HepG2 (cell line): ENCODE measurements around the gene CPXM1. TPM values are rescaled to one million over a fixed set of nuclear protein-coding genes. Genes with fewer than 3 reads are reported as not detected.

Source experiments
- FOXA1 ChIP-seq, 2 experiments: fragments of 450-650 bp in 1 of 2; sonication (generic) in 1 of 2; formaldehyde crosslinking in 1 of 2; IDR thresholded peaks; 2 replicates each; pipeline versions ENCODE4 v1.4.0 to v1.6.1; 2016 to 2020; ENCODE audit warnings: missing genetic modification reagents in 1 of 2
- JUND ChIP-seq: sonication (generic); formaldehyde crosslinking; IDR thresholded peaks from 2 replicates; pipeline ENCODE4 v1.8.0; 2022; ENCODE audit warnings: mild to moderate bottlenecking, missing genetic modification reagents
- LBX2 ChIP-seq: sonication (generic); formaldehyde crosslinking; IDR thresholded peaks from 2 replicates; pipeline ENCODE4 v1.5.0; 2020; ENCODE audit warnings: missing genetic modification reagents, mild to moderate bottlenecking, borderline replicate concordance
- MYC ChIP-seq: sonication (generic); formaldehyde crosslinking; IDR thresholded peaks from 2 replicates; pipeline ENCODE4 v1.9.0; 2021; ENCODE audit warnings: missing genetic modification reagents, borderline replicate concordance
- NR2F1 ChIP-seq, 2 experiments: fragments of 450-650 bp in 1 of 2; formaldehyde crosslinking in 1 of 2; IDR thresholded peaks; 2 replicates each; pipeline versions ENCODE4 v1.5.0 to v1.6.1; 2016 to 2020; ENCODE audit warnings: mild to moderate bottlenecking in 1 of 2, missing compliant biosample characterization in 1 of 2, missing genetic modification reagents in 1 of 2, moderate library complexity in 1 of 2
- PCBP1 ChIP-seq: fragments of 200-400 bp; formaldehyde crosslinking; IDR thresholded peaks from 2 replicates; pipeline ENCODE4 v1.6.1; 2017; ENCODE audit warnings: mild to moderate bottlenecking, low read depth, low read length, borderline replicate concordance
- POLR2A ChIP-seq, 2 experiments: IDR thresholded peaks; 2 replicates each; pipeline ENCODE4 v1.6.1; 2011; ENCODE audit warnings: low read depth in 2 of 2, low read length in 2 of 2, mild to moderate bottlenecking in 1 of 2, moderate library complexity in 1 of 2; ENCODE audit not compliant: insufficient read depth in 1 of 2
- PPARG ChIP-seq: conservative IDR thresholded peaks from 2 replicates; pipeline ENCODE4 v1.6.1; 2016; ENCODE audit warnings: missing biosample characterization, missing genetic modification reagents
- SMARCC2 ChIP-seq: fragments of 450-650 bp; IDR thresholded peaks from 2 replicates; pipeline ENCODE4 v1.6.1; 2017; ENCODE audit warnings: antibody characterized with exemption, mild to moderate bottlenecking
- SMC3 ChIP-seq: IDR thresholded peaks from 2 replicates; pipeline ENCODE4 v1.6.1; 2011; ENCODE audit warnings: low read length, improper control_type of control experiment
- THRA ChIP-seq: sonication (generic); formaldehyde crosslinking; IDR thresholded peaks from 2 replicates; pipeline ENCODE4 v1.4.0; 2020; ENCODE audit warnings: missing genetic modification reagents, borderline replicate concordance
- ZNF362 ChIP-seq: sonication (generic); formaldehyde crosslinking; IDR thresholded peaks from 2 replicates; pipeline ENCODE4 v1.4.0; 2020; ENCODE audit warnings: missing genetic modification reagents, mild to moderate bottlenecking, borderline replicate concordance
- ZNF558 ChIP-seq: sonication (generic); formaldehyde crosslinking; IDR thresholded peaks from 2 replicates; pipeline ENCODE4 v1.9.0; 2022; ENCODE audit warnings: mild to moderate bottlenecking, missing genetic modification reagents, borderline replicate concordance
- ZNF747 ChIP-seq: sonication (generic); formaldehyde crosslinking; IDR thresholded peaks from 2 replicates; pipeline ENCODE4 v1.8.1; 2023; ENCODE audit warnings: missing genetic modification reagents, mild to moderate bottlenecking, borderline replicate concordance
- ZNF780A ChIP-seq: sonication (generic); formaldehyde crosslinking; IDR thresholded peaks from 2 replicates; pipeline ENCODE4 v1.8.0; 2022; ENCODE audit warnings: mild to moderate bottlenecking, missing genetic modification reagents, moderate library complexity
- ZUFSP ChIP-seq: sonication (generic); formaldehyde crosslinking; IDR thresholded peaks from 2 replicates; pipeline ENCODE4 v1.9.0; 2021; ENCODE audit warnings: missing genetic modification reagents, mild to moderate bottlenecking, borderline replicate concordance
- polyA plus RNA-seq, 8 experiments: library from polyadenylated mRNA; depleted of rRNA in 3 of 8; stranded (reverse) in 7 of 8; unstranded in 1 of 8; fragments of >200 nt; fragmentation: Illumina TruSeq in 4 of 8; extraction: Trizol in 4 of 8; gene quantifications; 2 replicates each; pipeline versions ENCODE4 v1.2.1 to v1.2.3, GENCODE V29; 2011 to 2016; ENCODE audit warnings: low read depth in 4 of 8, missing spikeins in 1 of 8, mixed read lengths in 1 of 8; ENCODE audit not compliant: insufficient read depth in 1 of 8
- total RNA-seq, 5 experiments: library from RNA; depleted of rRNA; stranded (reverse); fragments of >200 nt; fragmentation: Illumina TruSeq; extraction: Trizol; gene quantifications; 2 replicates each; pipeline ENCODE4 v1.2.3, GENCODE V29; 2016; ENCODE audit warnings: low read depth in 1 of 5
- TF ChIP-seq, protein P1 (sequence below): fragments of 450-650 bp; IDR thresholded peaks from 2 replicates; pipeline ENCODE4 v1.6.1; 2016
- TF ChIP-seq, protein P2 (sequence below): sonication (generic); formaldehyde crosslinking; IDR thresholded peaks from 2 replicates; pipeline ENCODE4 v1.4.0; 2020; ENCODE audit warnings: mild to moderate bottlenecking, missing genetic modification reagents, borderline replicate concordance

CPXM1 gene
- total and polyA plus RNA-seq, 2 of the 13 experiments (the other 11 are each of a cell fraction or from before 2014, with no cell fraction given) = 0.07 TPM; not detected in 1

DNA sequence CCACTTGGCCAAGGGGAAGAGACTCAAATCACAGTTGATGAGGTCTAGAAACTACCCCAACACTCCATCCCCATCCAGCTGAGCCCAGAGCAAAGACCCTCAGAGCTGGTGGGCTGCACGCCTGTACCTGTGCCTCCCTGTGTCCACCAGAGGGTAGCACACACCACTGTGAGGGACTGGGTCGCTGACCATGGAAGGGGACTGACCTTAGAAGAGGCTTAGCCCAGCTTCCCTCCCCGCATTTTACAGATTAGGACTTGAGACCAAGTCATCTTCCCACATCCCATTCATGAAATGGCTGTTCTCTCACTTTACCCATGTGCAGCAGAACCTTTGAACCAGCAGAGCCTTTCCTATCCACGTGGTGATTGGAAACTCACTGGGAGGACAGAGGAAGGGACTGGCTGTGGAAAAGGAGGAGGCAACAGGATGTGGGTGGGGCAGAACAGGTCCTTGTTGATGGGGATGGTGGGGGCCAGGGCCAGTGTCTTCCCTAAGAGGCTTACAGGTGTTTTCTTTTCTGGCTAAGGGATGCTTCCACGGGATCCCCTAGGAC is 44.3 kb downstream of the CPXM1 start (continued):
- TF ChIP-seq, protein P1, sequence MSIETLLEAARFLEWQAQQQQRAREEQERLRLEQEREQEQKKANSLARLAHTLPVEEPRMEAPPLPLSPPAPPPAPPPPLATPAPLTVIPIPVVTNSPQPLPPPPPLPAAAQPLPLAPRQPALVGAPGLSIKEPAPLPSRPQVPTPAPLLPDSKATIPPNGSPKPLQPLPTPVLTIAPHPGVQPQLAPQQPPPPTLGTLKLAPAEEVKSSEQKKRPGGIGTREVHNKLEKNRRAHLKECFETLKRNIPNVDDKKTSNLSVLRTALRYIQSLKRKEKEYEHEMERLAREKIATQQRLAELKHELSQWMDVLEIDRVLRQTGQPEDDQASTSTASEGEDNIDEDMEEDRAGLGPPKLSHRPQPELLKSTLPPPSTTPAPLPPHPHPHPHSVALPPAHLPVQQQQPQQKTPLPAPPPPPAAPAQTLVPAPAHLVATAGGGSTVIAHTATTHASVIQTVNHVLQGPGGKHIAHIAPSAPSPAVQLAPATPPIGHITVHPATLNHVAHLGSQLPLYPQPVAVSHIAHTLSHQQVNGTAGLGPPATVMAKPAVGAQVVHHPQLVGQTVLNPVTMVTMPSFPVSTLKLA = peak; percentile 86
- no peak for TF ChIP-seq FOXA1 (IDR thresholded peaks at IDR 0.05)
- no peak for TF ChIP-seq FOXA1 (CRISPR knock-in tag; IDR thresholded peaks at IDR 0.05)
- TF ChIP-seq THRA (CRISPR knock-in tag) = no peak
- no peak for TF ChIP-seq ZNF558 (CRISPR knock-in tag)
- TF ChIP-seq SMARCC2 = no peak
- no peak for TF ChIP-seq POLR2A (IDR thresholded peaks at IDR 0.05; ENCODE audit: insufficient read depth in 1 of 2, low read depth in 2 of 2, low read length in 2 of 2)
- TF ChIP-seq ZNF780A (CRISPR knock-in tag) = no peak
- TF ChIP-seq MYC (CRISPR knock-in tag) = no peak
- no peak for TF ChIP-seq PCBP1
- TF ChIP-seq, protein P2, sequence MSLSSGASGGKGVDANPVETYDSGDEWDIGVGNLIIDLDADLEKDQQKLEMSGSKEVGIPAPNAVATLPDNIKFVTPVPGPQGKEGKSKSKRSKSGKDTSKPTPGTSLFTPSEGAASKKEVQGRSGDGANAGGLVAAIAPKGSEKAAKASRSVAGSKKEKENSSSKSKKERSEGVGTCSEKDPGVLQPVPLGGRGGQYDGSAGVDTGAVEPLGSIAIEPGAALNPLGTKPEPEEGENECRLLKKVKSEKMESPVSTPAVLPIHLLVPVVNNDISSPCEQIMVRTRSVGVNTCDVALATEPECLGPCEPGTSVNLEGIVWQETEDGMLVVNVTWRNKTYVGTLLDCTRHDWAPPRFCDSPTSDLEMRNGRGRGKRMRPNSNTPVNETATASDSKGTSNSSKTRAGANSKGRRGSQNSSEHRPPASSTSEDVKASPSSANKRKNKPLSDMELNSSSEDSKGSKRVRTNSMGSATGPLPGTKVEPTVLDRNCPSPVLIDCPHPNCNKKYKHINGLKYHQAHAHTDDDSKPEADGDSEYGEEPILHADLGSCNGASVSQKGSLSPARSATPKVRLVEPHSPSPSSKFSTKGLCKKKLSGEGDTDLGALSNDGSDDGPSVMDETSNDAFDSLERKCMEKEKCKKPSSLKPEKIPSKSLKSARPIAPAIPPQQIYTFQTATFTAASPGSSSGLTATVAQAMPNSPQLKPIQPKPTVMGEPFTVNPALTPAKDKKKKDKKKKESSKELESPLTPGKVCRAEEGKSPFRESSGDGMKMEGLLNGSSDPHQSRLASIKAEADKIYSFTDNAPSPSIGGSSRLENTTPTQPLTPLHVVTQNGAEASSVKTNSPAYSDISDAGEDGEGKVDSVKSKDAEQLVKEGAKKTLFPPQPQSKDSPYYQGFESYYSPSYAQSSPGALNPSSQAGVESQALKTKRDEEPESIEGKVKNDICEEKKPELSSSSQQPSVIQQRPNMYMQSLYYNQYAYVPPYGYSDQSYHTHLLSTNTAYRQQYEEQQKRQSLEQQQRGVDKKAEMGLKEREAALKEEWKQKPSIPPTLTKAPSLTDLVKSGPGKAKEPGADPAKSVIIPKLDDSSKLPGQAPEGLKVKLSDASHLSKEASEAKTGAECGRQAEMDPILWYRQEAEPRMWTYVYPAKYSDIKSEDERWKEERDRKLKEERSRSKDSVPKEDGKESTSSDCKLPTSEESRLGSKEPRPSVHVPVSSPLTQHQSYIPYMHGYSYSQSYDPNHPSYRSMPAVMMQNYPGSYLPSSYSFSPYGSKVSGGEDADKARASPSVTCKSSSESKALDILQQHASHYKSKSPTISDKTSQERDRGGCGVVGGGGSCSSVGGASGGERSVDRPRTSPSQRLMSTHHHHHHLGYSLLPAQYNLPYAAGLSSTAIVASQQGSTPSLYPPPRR (CRISPR knock-in tag) = no peak
- no peak for TF ChIP-seq NR2F1 (CRISPR knock-in tag; IDR thresholded peaks at IDR 0.05)
- TF ChIP-seq SMC3 = peak; percentile 71
- TF ChIP-seq LBX2 (CRISPR knock-in tag) = no peak
- TF ChIP-seq PPARG (CRISPR knock-in tag) = no peak
- no peak for TF ChIP-seq ZUFSP (CRISPR knock-in tag)
- no peak for TF ChIP-seq ZNF362 (CRISPR knock-in tag)
- no peak for TF ChIP-seq ZNF747 (CRISPR knock-in tag)
- TF ChIP-seq JUND = no peak
